IMR-90 (cell line): ENCODE data around the gene KCNJ6. TPM values are rescaled to one million over a fixed set of nuclear protein-coding genes. Genes with fewer than 3 reads are reported as not detected.

Experiments used
- ATAC-seq: fragments of 200-7000 bp; cut with Tn5 transposase; 2 replicates; pipeline ENCODE4 v1.9.1; 2020; ENCODE audit warnings: low read depth, mild to moderate bottlenecking, moderate library complexity
- BruUV-seq: library from RNA; stranded (reverse); fragments of 400-500 nt; replicated peaks from 2 replicates; lab custom pipeline; 2021; lab: Mats Ljungman, UMichigan
- CTCF ChIA-PET: fragments of 300-600 bp; formaldehyde crosslinking; extraction: SDS; loops from one replicate; lab custom pipeline; 2021; ENCODE audit warnings: antibody characterized with exemption; lab: Yijun Ruan, JAX
- POLR2A ChIA-PET: fragments of 300-600 bp; sonication (Branson Sonifier 250); formaldehyde crosslinking; loops from one replicate; lab custom pipeline; 2022; ENCODE audit warnings: antibody characterized with exemption; ENCODE audit not compliant: unreplicated experiment; lab: Charles Lee
- DNase-seq: peaks from one replicate; pipeline ENCODE4 v3.0.0; 2013
- H2AFZ ChIP-seq: replicated peaks from 2 replicates; pipeline ENCODE3; 2013; ENCODE audit warnings: low read length, mild to moderate bottlenecking; ENCODE audit not compliant: poor library complexity
- H2AK5ac ChIP-seq: 2 replicates; pipeline ENCODE4 v1.6.1; 2013; ENCODE audit warnings: low read depth, low read length, inconsistent platforms
- H2AK9ac ChIP-seq: replicated peaks from 2 replicates; pipeline ENCODE3; 2013; ENCODE audit warnings: mild to moderate bottlenecking, low read depth, low read length, moderate library complexity; ENCODE audit not compliant: poor library complexity
- H2BK120ac ChIP-seq: 2 replicates; pipeline ENCODE4 v1.6.1; 2013; ENCODE audit warnings: low read depth, low read length, inconsistent platforms
- H2BK15ac ChIP-seq: 3 replicates; pipeline ENCODE4 v1.6.1; 2013; ENCODE audit warnings: low read depth, low read length, inconsistent platforms
- H2BK20ac ChIP-seq: 2 replicates; pipeline ENCODE4 v1.6.1; 2013; ENCODE audit warnings: low read depth, mild to moderate bottlenecking, inconsistent platforms, low read length, moderate library complexity
- H2BK5ac ChIP-seq: 2 replicates; pipeline ENCODE4 v1.6.1; 2013; ENCODE audit warnings: mild to moderate bottlenecking, low read depth, low read length, inconsistent platforms; ENCODE audit not compliant: poor library complexity, severe bottlenecking
- H3K14ac ChIP-seq: replicated peaks from 2 replicates; pipeline ENCODE4 v1.6.1; 2013; ENCODE audit warnings: low read depth, low read length, inconsistent platforms
- H3K18ac ChIP-seq: 2 replicates; pipeline ENCODE4 v1.6.1; 2013; ENCODE audit warnings: low read depth, low read length, control low read depth
- H3K23ac ChIP-seq: 2 replicates; pipeline ENCODE4 v1.6.1; 2013; ENCODE audit warnings: low read depth, low read length, inconsistent platforms
- H3K27ac ChIP-seq: 2 replicates; pipeline ENCODE4 v1.5.1; 2013; ENCODE audit warnings: mild to moderate bottlenecking, control low read depth, low read length; ENCODE audit not compliant: insufficient read depth
- H3K27me3 ChIP-seq: 2 replicates; pipeline ENCODE4 v1.6.1; 2013; ENCODE audit warnings: low read length; ENCODE audit not compliant: control insufficient read depth, insufficient read depth
- H3K36me3 ChIP-seq: 2 replicates; pipeline ENCODE4 v1.6.1; 2013; ENCODE audit warnings: low read length, mixed read lengths; ENCODE audit not compliant: control insufficient read depth, insufficient read depth
- H3K4ac ChIP-seq: 2 replicates; pipeline ENCODE4 v1.6.1; 2013; ENCODE audit warnings: low read depth, low read length, inconsistent platforms
- H3K4me1 ChIP-seq: 2 replicates; pipeline ENCODE4 v1.6.1; 2013; ENCODE audit warnings: low read length, mixed read lengths; ENCODE audit not compliant: control insufficient read depth, insufficient read depth
- H3K4me2 ChIP-seq: 2 replicates; pipeline ENCODE4 v1.6.1; 2013; ENCODE audit warnings: low read depth, mild to moderate bottlenecking, control low read depth, low read length, moderate library complexity
- H3K4me3 ChIP-seq: 2 replicates; pipeline ENCODE4 v1.5.1; 2013; ENCODE audit warnings: low read depth, mild to moderate bottlenecking, control low read depth, low read length, moderate library complexity; ENCODE audit not compliant: insufficient read depth
- H3K56ac ChIP-seq: 2 replicates; pipeline ENCODE4 v1.6.1; 2013; ENCODE audit warnings: low read length, inconsistent platforms; ENCODE audit not compliant: insufficient read depth; ENCODE audit errors: extremely low read depth
- H3K79me1 ChIP-seq, 2 experiments: 2 replicates each; pipeline ENCODE4 v1.6.1; 2013; ENCODE audit warnings: low read length in 2 of 2, inconsistent platforms in 1 of 2, low read depth in 1 of 2
- H3K9ac ChIP-seq: 2 replicates; pipeline ENCODE4 v1.6.1; 2013; ENCODE audit warnings: low read depth, low read length, control low read depth
- H3K9me1 ChIP-seq: 2 replicates; pipeline ENCODE4 v1.6.1; 2013; ENCODE audit warnings: low read length, inconsistent platforms; ENCODE audit not compliant: insufficient read depth
- H3K9me3 ChIP-seq: 2 replicates; pipeline ENCODE4 v1.6.1; 2013; ENCODE audit warnings: low read length; ENCODE audit not compliant: control insufficient read depth, insufficient read depth
- H4K20me1 ChIP-seq: 2 replicates; pipeline ENCODE4 v1.6.1; 2013; ENCODE audit warnings: low read length, inconsistent platforms; ENCODE audit not compliant: insufficient read depth
- H4K5ac ChIP-seq: 2 replicates; pipeline ENCODE4 v1.6.1; 2013; ENCODE audit warnings: mild to moderate bottlenecking, low read depth, low read length, control low read depth
- H4K8ac ChIP-seq, 2 experiments: 2 replicates each; pipeline ENCODE4 v1.6.1; 2013; ENCODE audit warnings: low read depth in 2 of 2, low read length in 2 of 2, control low read depth in 1 of 2, inconsistent platforms in 1 of 2
- H4K91ac ChIP-seq: 2 replicates; pipeline ENCODE4 v1.6.1; 2013; ENCODE audit warnings: low read depth, low read length, inconsistent platforms; ENCODE audit not compliant: insufficient read depth
- ELK1 ChIP-seq: fragments of 150-350 bp; IDR thresholded peaks from 2 replicates; pipeline ENCODE4 v1.6.1; 2016; ENCODE audit warnings: low read depth, mild to moderate bottlenecking, low read length, moderate library complexity, borderline replicate concordance
- POLR2A ChIP-seq: IDR thresholded peaks from 2 replicates; pipeline ENCODE4 v1.6.1; 2012; ENCODE audit warnings: mild to moderate bottlenecking, low read depth, low read length
- RCOR1 ChIP-seq: IDR thresholded peaks from 2 replicates; pipeline ENCODE4 v1.6.1; 2012; ENCODE audit warnings: mild to moderate bottlenecking, low read length, improper control_type of control experiment; ENCODE audit not compliant: insufficient replicate concordance
- USF2 ChIP-seq: fragments of 150-350 bp; IDR thresholded peaks from 2 replicates; pipeline ENCODE4 v1.6.1; 2017; ENCODE audit warnings: mild to moderate bottlenecking, antibody characterized with exemption, low read length, low read depth
- WGBS, 2 experiments: methylation state at CpG; one replicate each; pipeline versions ENCODE4 v1.1.5 to v1.1.7; 2013; ENCODE audit warnings: missing lambda C conversion rate in 2 of 2; ENCODE audit not compliant: insufficient read length in 1 of 2; ENCODE audit errors: extremely low coverage in 2 of 2; 5-methylcytosine and 5-hydroxymethylcytosine counted together
- dilution Hi-C: fragments of 300-500 bp; cut with HindIII; formaldehyde crosslinking; loops from one replicate; pipeline ENCODE4 v1.14.3; 2018; ENCODE audit warnings: low sequenced_read_pairs; ENCODE audit not compliant: unreplicated experiment
- in situ Hi-C: fragments of 300-500 bp; cut with MboI; formaldehyde crosslinking; loops from 3 replicates; pipeline ENCODE4 v1.14.3; 2019; ENCODE audit warnings: low sequenced_read_pairs, inconsistent platforms, mixed read lengths
- intact Hi-C: fragments of 100-400 bp; cut with micrococcal nuclease; formaldehyde crosslinking; loops from 2 replicates; pipeline ENCODE4 v1.10.0; 2022
- polyA plus RNA-seq, 3 experiments: library from polyadenylated mRNA; depleted of rRNA; stranded (reverse); fragments of >200 nt; gene quantifications; 2 replicates each; pipeline ENCODE4 v1.2.3, GENCODE V29; 2012; ENCODE audit warnings: low replicate concordance in 1 of 3
- total RNA-seq: library from RNA; depleted of rRNA; stranded (reverse); fragments of >200 nt; gene quantifications from 2 replicates; pipeline ENCODE4 v1.2.3, GENCODE V29; 2012

KCNJ6 gene
- total and polyA plus RNA-seq, 2 of the 4 experiments (the other 2 are of a cell fraction) = under 0.01 to 0.02 TPM

- Histone ChIP-seq H3K9me3 (no peaks in the 10 kb centered on the region), H3K18ac (no peak overlapping the region), H3K36me3 (no peaks in the 10 kb centered on the region), H3K23ac (no peak overlapping the region), H3K27me3 (no peaks in the 10 kb centered on the region; the same call in 1 of the 2 replicates), H3K9ac (no peak overlapping the region), H2BK15ac (no peak overlapping the region), H3K14ac (no peak overlapping the region), H4K91ac (no peak overlapping the region), H3K79me1 (no peaks in the 10 kb centered on the region), H3K27ac (no peak overlapping the region), H4K20me1 (no peaks in the 10 kb centered on the region), H2AK9ac (no peak overlapping the region), H4K8ac (no peak overlapping the region), H3K4me3 (no peak overlapping the region), H2BK20ac (no peak overlapping the region), H3K4me2 (no peak overlapping the region), H2BK5ac (no peak overlapping the region), H3K4ac (no peak overlapping the region), H2BK120ac (no peak overlapping the region), H3K56ac (no peak overlapping the region), H3K4me1 (peaks cover 2% of the 10 kb centered on the region), H2AK5ac (no peak overlapping the region), H4K5ac (no peak overlapping the region), H3K9me1 (peaks cover 6% of the 10 kb centered on the region), H2AFZ (no peak overlapping the region)
- in situ Hi-C loops (no loop called here), dilution Hi-C loops (no loop called here), intact Hi-C loops (no loop called here)
- ChIA-PET CTCF (no interaction called here), POLR2A (no interaction called here)
- no TSS peak for BruUV-seq
- no CpG with 5 or more reads among the region's 2 CpGs for WGBS, 2 experiments
- TF ChIP-seq ELK1 (no peak), USF2 (no peak), RCOR1 (no peak), POLR2A (no peak)
- DNase-seq = no peak
- ATAC-seq = no peak
Observed at GRCh38 chr21:37764691-37765090, 151.6 kb downstream of the KCNJ6 start.
